NCI-H1436 (cell line): ENCODE results near the gene HSD17B2.
"Not testable (repeated sequence)": the region's sequence is repeated elsewhere in the genome, so short reads cannot be mapped to it uniquely, and the experiment has no call there.

Experiments
- DNase-seq: peaks from one replicate; lab custom pipeline; 2025; lab: John Stamatoyannopoulos, UW

HSD17B2 gene

GRCh38 chr16:82135844-82136243 is 100.8 kb downstream of the HSD17B2 start:
- no peak for DNase-seq

GRCh38 chr16:82136956-82137821 is 102.1 kb downstream of the HSD17B2 start:
- no peak for DNase-seq

GRCh38 chr16:82137822-82138167 is 102.7 kb downstream of the HSD17B2 start:
- DNase-seq, result no peak

- no peak for DNase-seq
Observed at GRCh38 chr16:82138478-82139285, 103.6 kb downstream of the HSD17B2 start.

- DNase-seq, result not testable (repeated sequence)
Observed at GRCh38 chr16:82139286-82139571, 104.2 kb downstream of the HSD17B2 start.

GRCh38 chr16:82146556-82146955 is 111.5 kb downstream of the HSD17B2 start:
- DNase-seq, result no peak

- DNase-seq, result no peak
Observed at GRCh38 chr16:82146957-82147356, 111.9 kb downstream of the HSD17B2 start.

- no peak for DNase-seq
Observed at GRCh38 chr16:82147546-82147945, 112.5 kb downstream of the HSD17B2 start.
